GM10248 (cell line): ENCODE measurements around the gene CCDC57.

ENCODE experiments used
- CTCF ChIA-PET: fragments of 300-600 bp; sonication (Branson Sonifier 250); formaldehyde crosslinking; extraction: SDS; loops from one replicate; lab custom pipeline; 2021; ENCODE audit warnings: antibody characterized with exemption; lab: Yijun Ruan, JAX
- POLR2A ChIA-PET: fragments of 350-650 bp; sonication (Branson Sonifier 250); formaldehyde crosslinking; extraction: SDS; loops from one replicate; lab custom pipeline; 2020; ENCODE audit warnings: antibody characterized with exemption; lab: Yijun Ruan, JAX
- DNase-seq: peaks from one replicate; pipeline ENCODE4 v3.0.0; 2012; ENCODE audit errors: extremely low spot score
- CTCF ChIP-seq: IDR thresholded peaks from 2 replicates; pipeline ENCODE4 v1.5.1; 2012; ENCODE audit warnings: mild to moderate bottlenecking, low read depth; ENCODE audit errors: extremely low read depth, missing control alignments, control extremely low read depth

Gene CCDC57

GRCh38 chr17:82201498-82201910 lies 11.1 kb downstream of the CCDC57 start:
- CTCF ChIA-PET: interaction anchor here (0.8 to 1.2 kb wide), 3 partner anchors 100 to 242 kb away, joined by 3 read pairs; no protein-coding TSS in a partner anchor
- POLR2A ChIA-PET: interaction anchor here (2.0 kb wide), 1 partner anchor 27 kb away, joined by 4 read pairs; the partner anchor contains the start of gene SLC16A3
- no peak for DNase-seq
- no peak for TF ChIP-seq CTCF

- POLR2A ChIA-PET: interaction anchor here (2.0 kb wide), 1 partner anchor 28 kb away, joined by 4 read pairs; the partner anchor contains the start of gene SLC16A3
- CTCF ChIA-PET: interaction anchor here (0.8 to 1.9 kb wide), 4 partner anchors 101 to 241 kb away, joined by 3 to 5 read pairs (median 3); no protein-coding TSS in a partner anchor
- no peak for DNase-seq
- no peak for TF ChIP-seq CTCF
These were observed 11.7 kb downstream of the CCDC57 start for GRCh38 chr17:82200743-82201497.

- no peak for DNase-seq
- ChIA-PET POLR2A (no interaction called here), CTCF (interaction anchor here (0.9 to 1.9 kb wide), 2 partner anchors 36 to 170 kb away, joined by 3 to 5 read pairs; no protein-coding TSS in a partner anchor)
- TF ChIP-seq CTCF: no peak
These were observed 12.5 kb downstream of the CCDC57 start for GRCh38 chr17:82200135-82200534.

- TF ChIP-seq CTCF: no peak
- POLR2A ChIA-PET: interaction anchor here (0.6 kb wide), 1 partner anchor 534 kb away, joined by 3 read pairs; no protein-coding TSS in a partner anchor
- CTCF ChIA-PET: interaction anchor here (0.9 to 1.9 kb wide), 2 partner anchors 37 to 169 kb away, joined by 3 to 5 read pairs; no protein-coding TSS in a partner anchor
- no peak for DNase-seq
These were observed 13.1 kb downstream of the CCDC57 start for GRCh38 chr17:82199496-82199895.

GRCh38 chr17:82198092-82198491 lies 14.6 kb downstream of the CCDC57 start:
- peak; percentile 48 for DNase-seq
- no peak for TF ChIP-seq CTCF
- ChIA-PET POLR2A (interaction anchor here (0.6 kb wide), 1 partner anchor 15 kb away, joined by 3 read pairs; no protein-coding TSS in a partner anchor), CTCF (interaction anchor here (1.0 to 1.2 kb wide), 2 partner anchors 12 to 166 kb away, joined by 3 read pairs; no protein-coding TSS in a partner anchor)
